Smooth muscle cell of the brain vasculature (primary cell): Measurements from ENCODE around the gene NPB.
"Not testable (repeated sequence)": the region's sequence is repeated elsewhere in the genome, so short reads cannot be mapped to it uniquely, and the experiment has no call there.

ENCODE experiments used
- DNase-seq: peaks from one replicate; pipeline ENCODE4 v3.0.0-alpha.2; 2012; ENCODE audit warnings: low read depth, low spot score

Gene NPB

DNA sequence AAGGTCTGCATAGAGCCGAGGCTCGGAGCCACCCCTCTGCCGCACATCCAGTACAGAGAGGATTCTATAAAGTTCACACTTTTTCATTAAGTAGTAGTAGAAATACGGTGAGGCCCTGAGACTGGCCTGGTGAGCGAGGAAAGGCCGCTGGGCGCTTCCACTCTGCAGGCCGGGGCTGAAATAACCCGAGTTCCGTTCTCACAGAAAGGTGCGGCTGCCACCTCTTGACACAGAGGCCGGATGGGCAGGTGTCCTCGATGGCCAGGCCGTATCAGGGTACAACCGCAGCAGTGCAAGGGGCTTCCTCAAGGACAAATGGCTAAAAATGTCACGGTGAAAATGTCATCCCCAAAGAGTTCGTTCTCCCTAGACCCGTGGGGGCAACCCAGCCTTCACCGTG, 9.9 kb downstream of the NPB start:
- no peak for DNase-seq

DNA sequence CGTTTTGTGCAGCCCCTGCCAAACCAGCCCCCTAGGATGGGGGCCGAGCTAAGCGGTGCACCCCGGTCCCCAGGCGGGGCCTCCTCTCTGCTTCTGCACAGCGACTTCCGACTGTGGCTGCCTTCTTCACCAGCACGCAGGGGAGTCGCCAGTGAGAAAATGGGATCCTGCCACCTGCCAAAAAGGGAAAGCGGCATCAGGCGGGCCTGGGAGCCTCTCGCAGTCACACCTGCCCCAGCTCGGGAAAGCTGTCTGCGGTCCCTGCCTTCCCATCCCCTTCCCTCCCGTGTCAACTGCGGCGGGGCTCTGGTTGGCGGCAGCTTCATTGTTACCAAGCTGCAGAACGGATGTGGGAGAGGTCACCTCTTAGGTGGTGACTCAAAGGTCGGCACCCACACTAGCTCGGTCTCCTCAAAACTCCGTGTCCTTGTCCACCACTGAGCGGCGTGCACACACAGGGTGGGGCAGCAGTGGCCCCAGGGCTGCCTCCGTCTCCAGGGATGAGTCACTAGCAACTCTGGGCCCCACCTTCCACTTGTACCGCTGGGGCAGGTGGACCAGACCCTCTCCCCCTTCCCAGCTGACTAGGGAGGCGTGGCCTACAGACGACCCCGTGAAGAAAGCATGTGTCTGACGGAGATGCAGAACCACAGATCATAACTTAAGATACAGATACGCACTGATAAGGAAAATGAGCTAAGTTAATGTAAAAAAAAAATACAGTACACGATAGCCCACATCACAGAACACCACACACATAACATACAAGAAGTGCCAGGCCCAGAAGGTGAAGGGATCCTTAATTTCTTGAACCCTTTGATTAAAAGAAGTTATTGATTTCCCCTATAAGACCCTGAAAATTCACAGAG, 10.6 kb downstream of the NPB start:
- DNase-seq = no peak

DNA sequence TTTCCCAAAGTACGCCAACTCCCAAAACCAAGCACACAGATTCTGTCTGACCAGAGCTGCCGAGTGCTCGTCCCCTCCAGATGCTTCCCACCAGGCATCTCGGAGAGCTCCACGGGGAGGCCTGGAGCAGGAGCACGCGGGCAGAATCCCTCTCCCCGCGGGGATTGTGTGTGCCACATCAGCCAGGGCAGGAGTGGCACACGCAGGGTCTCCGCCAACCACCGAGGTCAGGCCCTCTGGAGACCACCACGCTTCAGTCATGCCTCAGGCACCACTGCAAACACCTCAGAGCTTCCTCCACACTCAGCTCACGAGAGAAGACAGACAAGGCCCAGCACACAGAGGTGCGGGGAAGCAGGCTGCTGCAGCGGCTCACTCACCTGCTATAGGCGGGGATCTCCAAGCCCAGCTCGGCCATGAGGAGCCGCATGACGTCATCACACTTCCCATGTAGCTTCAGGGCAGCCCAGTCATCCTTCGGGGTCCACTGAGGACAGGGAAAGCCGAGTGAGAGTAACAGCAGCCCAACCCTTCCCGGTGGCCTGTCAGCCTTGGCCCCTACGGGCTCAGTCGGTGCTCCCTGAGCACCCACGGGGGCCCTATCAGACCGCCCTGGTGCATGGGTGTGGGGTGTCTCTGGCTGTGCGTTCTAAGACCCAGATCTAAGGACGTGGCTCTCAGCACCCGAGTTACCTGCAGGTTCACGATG, 11.5 kb downstream of the NPB start:
- DNase-seq = no peak

DNA sequence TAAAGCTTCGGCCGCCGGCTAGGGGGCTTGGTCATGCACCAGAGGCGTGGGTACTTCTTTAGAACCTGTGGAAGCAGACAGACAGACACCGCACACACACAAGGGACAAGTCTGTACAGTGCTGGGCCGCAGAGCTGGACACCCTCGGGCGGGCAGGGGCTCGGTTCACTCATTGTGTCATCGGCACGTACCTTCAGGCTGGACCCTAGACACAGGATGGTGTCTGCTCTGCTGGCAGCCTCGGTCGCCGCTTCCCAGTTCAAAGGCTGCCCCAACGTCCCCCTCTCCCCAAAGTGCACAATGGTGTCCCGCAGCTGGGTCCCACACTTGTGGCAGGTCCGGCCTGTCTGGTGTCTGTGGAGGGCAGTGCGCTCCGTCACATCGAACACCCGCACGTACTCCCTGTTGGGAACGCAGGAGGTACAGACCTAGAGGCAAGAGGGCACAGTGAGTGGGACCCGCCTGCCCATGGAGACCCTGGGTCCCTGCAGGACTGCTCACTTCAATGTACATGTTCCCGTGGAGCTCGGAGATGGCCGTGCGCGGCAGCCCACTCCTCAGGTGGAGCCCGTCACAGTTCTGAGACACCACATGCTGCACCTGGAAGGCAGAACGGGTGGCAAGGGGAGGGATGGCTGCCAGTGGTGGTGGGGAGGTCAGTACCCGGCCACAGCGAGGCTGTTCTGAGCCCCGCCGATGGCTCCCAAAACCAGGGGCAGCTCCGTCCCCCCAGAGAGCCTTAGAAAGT, 12.2 kb downstream of the NPB start:
- no peak for DNase-seq

DNA sequence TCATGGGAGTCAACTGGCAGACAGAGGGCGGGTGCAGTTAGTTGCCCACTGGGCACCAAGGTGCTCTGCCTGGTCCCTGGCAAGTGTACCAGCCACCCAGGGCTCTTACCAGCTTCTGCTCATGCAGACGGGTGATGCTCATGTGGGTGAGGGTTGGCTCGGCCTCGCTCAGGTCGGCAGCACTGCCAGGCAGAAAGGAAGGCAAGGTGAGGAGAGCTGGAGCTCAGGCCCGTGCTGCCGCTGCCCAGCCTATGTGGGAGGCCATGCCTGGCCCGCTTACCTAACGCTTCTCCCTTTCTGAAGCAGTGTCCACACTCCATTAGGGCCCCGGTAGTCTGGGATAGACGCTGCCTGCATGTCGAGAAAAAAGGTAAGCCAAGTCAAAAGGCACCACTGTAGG, 13.3 kb downstream of the NPB start:
- DNase-seq = no peak

DNA sequence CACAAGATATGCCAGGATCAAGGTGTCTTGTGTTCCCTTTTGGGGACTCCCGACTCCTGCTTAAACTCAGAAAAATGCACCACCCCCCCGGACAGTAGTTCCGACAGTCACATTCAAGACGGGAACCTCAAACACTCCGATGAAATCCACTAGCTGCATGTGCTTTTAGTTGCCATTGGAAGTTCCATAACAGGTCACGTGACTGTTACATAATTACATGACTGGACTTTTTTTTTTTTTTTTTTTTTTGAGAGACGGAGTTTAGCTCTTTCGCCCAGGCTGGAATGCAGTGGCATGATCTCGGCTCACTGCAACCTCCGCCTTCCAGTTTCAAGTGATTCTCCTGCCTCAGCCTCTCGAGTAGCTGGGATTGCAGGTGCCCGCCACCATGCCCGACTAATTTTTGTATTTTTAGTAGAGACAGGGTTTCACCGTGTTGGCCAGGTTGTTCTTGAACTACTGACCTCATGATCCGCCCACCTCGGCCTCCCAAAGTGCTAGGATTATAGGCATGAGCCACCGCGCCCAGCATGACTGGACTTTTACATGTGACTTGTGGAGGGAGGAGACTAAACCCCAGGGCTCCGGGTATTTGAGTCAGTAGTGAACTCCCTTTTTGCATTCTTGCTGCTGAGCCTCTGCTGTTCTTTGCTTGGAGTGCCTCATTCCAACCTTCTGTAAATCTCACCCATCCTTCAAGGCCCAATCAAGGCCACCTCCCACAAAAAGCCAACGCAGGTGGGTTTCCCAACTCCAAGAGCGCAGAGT, 14.4 kb downstream of the NPB start:
- DNase-seq = no peak

DNA sequence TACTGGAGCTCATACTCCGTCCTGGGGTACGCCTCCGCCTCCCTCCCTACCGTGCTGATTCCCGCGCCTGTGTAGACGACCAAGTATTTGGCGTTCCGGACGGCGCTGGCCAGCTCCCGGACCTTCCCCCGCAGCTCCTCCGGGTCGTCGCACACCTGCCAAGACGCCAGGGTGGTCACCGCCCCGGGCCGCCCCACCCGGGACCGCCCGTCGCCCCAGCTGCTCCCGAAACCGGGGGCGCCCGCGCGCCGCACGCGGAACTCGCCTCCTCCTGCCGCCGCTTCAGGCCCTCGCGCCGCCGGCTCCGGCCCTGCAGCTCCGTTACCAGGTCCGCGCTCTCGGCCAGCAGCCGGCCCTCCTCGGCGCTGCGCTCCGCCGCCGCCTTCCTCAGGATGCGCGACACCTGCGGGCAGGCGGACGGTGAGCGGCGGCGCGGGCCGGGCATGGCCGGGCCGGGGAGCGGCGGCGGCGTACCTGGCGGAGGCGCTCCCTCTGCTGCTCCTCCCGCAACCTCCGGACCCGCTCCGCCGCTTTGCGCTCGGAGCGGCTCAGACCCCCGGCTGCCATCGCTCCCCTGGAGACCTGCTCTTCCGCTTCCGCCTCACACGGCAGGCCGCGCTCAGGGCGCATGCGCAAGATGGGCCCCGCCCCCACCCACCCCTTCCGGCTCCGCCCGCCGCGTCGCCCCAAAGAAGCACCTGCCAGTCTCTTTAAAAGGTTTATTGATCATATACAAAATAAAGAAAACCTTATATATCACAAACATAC, 15.7 kb downstream of the NPB start, which contains the start of gene SIRT7:
Gene SIRT7 (minus strand): TSS at position 612 of the 768 bp plus-strand sequence. CDS start 45 bp downstream, at position 567.
- no peak for DNase-seq

DNA sequence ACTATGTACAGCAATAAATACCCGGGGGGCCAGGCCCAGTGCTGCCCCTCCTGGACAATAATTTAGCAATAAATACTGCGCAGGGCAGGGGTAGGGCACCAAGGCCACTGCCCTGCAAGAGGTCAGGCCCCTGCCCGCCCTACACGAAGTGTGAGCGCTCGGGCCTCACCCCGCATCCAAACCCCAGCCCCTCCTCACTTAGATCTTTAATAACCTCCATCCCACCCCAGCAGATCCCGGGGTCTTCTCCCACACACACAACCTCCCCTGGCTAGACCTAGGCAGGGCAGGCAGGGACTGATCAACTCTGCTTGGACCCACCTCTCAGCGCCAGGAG, 16.3 kb downstream of the NPB start:
- DNase-seq = not testable (repeated sequence)

DNA sequence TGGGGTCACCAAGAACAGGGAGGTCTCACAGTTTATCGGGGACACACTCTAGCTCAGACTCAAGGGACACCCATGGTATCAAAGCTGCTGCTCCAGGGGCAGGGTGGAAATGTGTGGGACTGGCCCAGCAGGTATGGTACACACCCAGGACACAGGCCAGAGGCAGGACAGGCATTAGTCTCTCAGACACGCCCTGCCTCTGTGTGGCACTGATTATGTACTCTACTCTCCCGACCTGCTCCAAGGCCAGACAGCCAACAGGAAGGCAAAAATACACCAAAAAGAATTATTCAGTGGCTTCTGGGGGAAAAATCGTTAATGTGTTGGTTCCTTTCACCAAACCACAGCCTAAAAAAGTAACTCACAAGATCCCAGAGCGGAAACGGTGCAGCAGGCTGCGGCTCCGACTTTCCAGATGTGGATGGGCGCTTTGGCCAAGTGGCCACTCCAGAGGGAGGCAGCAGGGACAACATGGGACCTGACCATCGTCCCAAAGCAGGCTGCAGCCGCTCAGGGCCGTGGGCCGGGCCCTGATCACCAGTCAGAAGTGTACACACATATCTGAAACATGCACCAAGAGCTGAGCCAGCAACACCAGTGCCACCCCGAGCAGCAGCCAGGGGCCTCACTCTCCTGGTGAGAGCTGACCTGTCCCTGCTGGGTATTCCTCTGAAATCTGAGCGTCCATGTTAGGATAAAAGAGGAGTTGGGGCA, 17.0 kb downstream of the NPB start:
- no peak for DNase-seq

DNA sequence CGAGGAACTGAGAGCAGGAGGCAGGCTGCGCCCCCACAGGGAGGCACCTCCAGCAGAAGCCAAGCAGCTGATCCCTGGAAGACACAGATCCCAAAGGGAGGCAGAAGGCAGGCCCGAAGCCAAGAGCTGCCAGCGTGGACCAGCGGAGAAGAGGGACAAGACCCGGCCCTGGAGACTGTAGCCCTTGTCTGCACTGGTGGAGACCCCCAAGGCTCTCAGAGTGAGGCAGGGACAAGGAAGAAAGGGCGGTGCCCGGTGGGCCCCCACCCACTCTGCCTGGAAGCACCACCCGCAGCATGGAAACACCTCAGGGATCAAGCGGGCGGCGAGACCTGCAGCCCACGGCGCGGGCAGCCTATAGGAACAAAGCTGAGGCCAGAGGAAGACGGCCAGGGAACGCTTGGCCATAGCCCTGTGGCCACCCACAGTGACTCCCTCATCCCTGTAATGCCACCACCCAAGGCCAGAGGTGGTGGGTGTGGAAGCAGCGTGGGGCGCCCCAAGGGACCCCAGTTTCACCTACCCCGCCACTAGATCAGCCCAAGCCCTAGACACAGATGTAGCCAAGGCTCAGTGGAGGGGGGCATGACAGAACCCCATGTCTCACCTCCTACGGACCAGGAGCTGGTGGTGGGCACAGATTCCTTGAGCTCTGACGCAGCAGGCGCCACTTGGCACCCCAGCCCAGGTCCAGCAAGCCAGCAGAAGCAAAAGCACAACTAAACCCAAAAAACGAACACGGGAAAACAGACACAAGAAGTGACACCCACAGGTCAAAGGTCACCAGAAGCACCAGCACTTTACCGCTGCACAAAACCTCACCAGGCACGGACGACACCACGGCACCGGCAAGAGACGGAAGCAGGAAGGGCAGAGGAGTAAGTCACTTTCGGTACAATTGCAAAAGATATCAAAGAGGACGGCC, 18.8 kb downstream of the NPB start:
- DNase-seq = no peak

DNA sequence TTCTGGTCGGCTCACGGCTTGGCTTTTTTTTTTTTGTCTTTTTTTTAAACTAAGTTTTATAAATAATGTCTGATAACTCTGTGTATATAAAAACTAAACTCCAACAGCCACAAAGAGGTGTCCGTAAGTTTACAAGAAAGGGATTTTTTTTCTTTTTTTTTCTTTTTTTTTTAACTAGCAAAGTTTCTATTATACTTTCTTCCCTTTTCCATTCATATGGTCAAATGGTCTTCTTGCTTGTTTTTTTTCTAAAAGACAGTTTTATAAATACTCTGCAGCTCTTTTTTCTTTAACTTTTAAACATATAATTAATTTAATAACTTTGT, 19.5 kb downstream of the NPB start:
- no peak for DNase-seq

DNA sequence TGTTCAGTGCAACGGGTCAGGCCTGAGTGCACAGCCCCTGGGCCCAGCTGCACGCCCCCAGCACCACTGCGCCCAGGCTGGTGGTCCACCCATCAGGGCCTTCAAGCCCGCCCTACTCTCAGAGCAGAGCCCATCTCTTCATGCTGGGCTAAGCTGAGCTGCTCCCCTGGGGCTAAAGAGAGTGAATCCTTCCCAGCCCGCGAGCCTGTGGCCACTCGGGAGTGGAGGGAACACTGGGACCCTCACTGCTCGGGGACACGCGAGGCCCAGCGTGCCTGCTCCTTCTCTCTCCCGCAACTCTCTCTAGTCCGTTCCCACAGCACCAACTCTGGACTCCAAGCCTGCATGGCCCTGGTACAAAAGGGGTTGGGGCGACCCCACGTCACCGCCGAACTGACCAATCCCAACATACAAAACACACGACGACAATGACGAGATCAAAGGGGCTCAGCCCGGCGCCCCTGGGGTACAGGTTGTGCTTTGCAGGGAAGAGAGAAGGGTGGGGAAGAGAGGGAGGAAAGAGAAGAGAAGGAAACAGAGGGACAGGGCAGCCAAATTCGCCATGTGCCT, 20.0 kb downstream of the NPB start:
- no peak for DNase-seq

DNA sequence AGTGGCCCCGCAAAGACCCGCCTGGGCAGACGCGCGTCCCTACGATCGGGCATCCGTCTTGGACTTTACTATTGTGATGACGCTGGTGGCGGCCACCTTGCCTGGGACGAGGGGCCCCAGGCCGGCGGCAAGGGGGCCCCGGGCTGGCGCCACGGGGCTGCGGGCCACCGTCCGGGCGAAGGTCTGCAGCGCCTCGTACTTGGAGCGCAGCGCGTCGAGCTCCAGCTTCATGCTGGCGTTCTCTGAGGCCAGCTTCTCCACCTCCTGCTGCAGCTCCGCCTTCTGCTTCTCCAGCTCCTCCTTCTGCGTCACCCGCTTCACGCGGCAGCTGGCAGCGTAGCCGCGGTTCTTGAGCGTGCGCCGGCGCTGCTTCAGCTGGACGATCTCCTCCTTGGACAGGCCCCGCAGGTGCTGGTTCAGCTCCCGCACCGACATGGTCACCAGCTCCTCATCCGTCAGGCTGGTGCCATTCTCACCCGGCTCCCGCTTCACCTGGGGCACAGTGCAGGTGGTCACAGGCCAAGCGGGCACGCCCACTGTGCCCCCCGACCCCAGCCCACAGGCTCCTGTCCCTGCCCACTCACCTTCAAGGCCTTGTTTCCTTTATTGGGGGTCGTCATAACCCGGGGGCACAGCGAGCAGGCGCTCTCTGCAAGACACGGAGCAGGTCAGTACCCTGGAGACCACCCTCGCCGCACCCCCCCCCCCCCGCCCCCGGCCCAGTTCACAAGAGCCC, 20.7 kb downstream of the NPB start:
- DNase-seq = no peak

DNA sequence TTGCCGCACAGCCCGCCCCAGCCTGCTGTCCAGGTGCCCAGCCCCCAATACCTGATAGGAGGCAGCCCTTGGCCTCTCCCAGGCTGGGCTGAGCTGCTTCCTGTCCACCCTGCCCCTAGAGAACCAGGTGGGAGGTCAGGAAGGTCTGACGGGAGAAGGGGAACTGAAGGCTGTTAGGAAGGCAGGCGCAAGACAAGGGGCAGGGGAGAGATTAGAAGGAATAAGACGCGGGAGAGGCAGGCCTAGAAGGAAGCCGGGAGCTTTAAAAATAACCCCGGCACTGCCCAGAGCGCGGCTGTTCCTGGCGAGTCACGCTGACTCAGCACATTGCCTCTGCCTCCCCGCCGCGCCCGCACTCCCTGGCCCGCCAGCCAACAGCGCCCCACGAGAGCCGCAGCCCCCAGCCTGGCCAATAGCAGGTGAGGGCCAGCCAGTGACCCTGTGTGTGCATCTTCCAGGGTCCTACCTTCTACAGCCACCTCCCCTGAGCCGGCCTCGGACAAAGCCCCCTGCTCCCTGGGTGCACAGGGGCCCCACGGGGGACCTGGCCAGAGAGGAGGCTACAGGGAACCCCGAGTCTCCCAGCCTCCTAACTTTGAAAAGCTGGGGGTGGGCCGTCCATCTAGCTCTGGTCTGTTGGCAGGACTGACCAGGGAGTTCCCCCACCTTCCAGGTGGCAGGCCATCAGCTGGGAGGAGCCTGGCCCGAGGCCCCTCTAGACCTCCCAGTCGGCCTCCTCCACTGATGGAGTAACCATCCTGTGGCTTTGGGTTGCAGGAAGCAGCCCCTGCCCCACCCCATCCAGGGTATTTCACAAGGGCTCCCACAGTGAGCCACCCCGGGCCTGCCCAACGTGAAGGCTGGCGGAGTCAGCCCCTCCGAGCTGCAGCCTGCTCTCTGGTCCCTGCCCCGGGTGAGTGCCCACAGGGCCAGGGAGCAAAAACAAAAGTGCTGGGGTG, 21.5 kb downstream of the NPB start:
- DNase-seq = no peak

DNA sequence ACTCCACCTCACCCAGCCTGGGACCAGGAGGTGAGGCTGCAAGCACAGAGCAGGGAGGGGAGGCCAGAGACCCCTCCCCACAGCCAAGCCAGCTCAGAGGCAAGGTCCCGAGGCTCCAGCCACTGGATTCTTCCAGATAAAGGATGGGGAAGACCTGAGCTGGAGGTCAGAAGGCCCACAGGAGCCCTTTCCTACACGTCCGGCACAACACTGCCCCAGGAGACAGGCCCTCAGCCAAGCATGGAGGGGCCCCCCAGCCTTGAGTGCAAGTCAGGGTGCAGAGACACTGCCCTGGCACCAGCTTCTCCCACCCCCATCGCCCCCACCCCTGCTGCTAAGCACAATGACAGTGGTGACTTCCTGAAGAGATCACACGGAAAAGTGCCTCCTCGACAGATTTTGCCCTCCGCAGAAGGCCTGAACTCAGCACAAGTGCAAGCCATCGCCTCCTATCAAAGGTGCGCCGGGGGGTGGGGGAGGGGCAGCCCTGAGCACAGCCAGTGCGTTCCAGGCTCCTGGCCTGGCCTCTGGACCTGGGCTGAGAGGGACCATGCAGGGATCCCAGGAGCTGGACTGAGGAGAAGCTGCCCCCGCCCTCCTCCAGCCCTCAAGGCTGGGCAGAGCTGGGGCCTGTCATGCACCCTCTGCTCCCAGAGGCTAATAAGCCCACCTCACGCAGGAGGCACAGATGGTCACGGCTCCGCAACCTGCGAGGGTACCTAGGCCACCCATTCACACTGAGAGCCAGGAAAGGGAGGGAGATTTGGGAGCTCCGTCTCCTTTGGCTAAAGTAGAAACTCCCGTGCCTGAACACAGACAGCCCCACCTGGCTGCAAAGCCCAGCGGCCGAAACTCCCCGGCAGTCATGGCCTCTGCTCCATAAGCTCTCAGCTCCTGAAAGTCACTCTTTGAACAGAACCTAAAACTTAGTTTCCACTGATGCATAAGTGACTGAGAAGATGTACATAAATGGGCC, 22.8 kb downstream of the NPB start:
- DNase-seq = no peak
